Body of pancreas (tissue), 4 donors: ENCODE results near the gene CRBN.

ENCODE experiments used
- POLR2A ChIP-seq, 3 donors: fragments of 450-650 bp; IDR thresholded peaks; one replicate each; pipeline ENCODE4 v1.6.1; 2016; ENCODE audit warnings: antibody characterized with exemption in 3 of 3, mild to moderate bottlenecking in 2 of 3
- TF ChIP-seq, protein P1 (sequence below), 7 experiments: fragments of 450-650 bp in 4 of 7; fragments of 200-600 bp in 3 of 7; sonication (generic) in 3 of 7; IDR thresholded peaks; one replicate each; pipeline ENCODE4 v1.5.1; 2016 to 2019; ENCODE audit warnings: antibody characterized with exemption in 7 of 7

DNA sequence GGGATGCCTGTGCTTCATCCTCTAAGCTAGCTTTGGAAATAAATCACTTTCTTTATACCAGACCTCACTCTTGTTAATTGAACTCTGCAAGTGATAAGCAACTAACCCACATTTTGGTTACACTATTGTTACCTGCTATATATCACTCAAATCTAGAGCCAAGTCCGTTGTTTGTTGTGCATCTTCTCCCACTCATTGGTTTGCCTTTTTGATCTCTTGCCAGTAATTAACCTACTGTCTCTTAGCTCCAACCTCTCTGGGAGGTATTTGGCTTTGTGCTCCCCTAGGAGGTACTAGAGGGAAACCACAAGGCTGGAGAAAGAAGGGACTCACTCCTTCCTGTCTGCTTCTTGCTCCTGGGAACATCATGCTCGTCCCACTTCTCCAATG lies 12.8 kb upstream of the CRBN start:
- TF ChIP-seq, protein P1, sequence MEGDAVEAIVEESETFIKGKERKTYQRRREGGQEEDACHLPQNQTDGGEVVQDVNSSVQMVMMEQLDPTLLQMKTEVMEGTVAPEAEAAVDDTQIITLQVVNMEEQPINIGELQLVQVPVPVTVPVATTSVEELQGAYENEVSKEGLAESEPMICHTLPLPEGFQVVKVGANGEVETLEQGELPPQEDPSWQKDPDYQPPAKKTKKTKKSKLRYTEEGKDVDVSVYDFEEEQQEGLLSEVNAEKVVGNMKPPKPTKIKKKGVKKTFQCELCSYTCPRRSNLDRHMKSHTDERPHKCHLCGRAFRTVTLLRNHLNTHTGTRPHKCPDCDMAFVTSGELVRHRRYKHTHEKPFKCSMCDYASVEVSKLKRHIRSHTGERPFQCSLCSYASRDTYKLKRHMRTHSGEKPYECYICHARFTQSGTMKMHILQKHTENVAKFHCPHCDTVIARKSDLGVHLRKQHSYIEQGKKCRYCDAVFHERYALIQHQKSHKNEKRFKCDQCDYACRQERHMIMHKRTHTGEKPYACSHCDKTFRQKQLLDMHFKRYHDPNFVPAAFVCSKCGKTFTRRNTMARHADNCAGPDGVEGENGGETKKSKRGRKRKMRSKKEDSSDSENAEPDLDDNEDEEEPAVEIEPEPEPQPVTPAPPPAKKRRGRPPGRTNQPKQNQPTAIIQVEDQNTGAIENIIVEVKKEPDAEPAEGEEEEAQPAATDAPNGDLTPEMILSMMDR (IDR thresholded peaks at IDR 0.05), result no peak
- TF ChIP-seq POLR2A (IDR thresholded peaks at IDR 0.05), result no peak
